Stimulated activated naive CD4-positive, alpha-beta T cell treated with Interleukin-2 at 50 U/mL for 16 hours (primary cell): ENCODE data around the gene RNF208.
A peak's percentile ranks its signal among the peaks of the same experiment; 100 is the strongest.

Experiments used
- DNase-seq: peaks from one replicate; lab custom pipeline; 2025; lab: John Stamatoyannopoulos, UW

Gene RNF208

DNA sequence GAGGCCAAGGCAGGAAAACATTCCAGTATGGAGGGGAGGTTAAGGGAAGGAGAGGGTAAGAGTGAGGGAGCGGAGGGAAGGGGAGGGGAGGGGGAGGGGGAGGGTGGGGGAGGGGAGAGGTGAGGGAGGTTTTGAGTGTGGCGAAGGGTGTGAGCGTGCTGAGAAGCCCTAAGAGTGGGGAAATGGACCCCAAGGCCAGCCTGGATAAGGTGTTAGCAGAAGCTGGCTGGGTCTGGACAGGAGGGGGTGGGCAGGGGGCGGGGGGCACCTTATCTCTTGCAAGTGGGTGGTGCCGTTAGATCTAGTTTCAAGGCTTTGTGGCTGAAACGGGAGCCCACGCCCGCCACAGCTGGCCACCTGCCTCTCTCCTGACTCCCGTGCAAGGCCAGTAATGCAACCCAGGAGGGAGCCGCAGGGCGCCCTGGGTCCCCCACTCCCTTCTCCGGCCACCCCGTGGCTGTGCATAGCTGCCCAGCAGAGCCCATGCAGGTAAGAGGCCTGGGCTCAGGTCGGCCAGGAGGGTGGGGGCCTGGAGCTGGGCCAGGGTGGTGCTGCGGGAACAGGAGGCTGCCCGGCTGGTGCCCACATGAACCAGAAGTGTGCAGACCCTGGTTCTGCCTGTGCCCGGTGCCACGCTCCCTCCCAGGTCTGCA lies 5.9 kb upstream of the RNF208 start:
- no peak for DNase-seq

DNA sequence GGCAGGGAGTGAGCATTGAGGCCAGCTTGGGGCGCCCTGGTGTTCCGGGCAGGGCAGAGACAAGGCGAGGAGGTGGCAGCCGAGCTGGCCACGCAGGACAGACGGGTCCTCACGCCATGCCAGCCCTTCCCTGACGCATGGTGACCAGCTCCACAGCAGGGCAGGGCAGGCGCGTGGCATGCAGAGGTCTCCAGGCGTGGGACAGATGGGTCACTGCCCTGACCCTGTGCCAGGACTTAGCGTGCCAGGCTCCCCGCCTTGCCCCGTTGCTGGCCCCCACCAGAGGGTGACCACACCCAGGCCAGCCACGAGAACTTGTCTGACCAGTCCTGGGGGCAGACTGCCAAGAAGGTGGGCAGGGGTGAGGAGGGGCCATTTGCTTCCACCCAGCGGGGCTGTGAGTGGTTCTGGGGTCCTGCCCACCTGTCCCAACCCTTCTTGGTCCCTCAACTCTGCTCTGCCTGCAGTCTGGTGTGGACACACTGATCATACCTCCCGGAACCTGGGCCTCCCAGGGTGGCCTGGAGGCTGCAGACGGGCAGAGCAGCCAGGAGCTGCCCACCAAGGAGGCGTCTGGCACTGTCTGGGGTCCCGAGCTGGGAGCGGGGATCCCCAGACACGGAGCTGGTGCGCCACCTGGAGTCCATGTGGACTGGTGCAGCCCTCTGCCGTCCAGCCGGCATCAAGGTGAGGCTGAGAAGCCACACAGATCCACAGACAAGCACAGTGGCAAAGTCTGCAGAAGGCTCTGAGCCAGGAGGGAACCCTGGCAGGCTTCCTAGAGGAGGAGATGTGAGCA lies 5.2 kb upstream of the RNF208 start, which contains the start of gene RNF224:
Gene RNF224, plus strand, starts transcription at position 449 of the 799 bp plus-strand sequence. CDS start 834 bp downstream, outside the sequence.
- peak; percentile 68 for DNase-seq

DNA sequence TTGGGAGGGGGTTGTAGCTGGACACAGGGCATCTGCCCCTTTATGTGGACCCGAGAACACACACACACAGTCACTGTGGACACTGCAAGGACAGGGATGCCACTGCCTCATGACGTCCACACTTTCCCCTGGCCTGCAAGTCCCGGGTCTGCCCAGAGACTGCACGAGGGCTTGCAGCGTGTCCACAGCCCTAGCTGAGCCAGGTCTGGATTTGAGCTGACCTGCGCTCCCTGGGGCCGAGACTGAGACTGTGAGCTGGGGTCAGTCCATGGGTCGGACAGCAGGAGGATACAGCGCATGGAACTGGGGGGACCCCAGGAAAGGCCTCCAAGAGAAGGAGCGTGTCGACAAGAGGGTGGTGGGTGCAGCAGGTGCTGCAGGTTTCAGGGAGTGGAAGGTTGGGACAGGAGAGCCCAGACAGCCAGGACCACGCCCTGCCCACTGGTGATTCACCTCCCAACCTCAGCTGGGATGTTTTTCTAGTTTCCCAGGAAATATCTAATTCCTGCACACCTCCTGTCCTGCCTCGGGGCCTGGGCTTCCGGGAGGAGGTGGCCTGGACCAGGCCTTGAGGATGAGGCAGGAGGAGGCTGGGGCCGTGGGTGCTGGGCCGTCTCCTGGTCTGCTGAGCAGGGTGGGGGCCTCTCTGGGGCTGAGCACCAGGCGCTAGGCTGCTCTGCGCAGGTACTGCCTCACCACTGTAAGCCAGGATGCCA lies 4.5 kb upstream of the RNF208 start:
- DNase-seq = no peak

DNA sequence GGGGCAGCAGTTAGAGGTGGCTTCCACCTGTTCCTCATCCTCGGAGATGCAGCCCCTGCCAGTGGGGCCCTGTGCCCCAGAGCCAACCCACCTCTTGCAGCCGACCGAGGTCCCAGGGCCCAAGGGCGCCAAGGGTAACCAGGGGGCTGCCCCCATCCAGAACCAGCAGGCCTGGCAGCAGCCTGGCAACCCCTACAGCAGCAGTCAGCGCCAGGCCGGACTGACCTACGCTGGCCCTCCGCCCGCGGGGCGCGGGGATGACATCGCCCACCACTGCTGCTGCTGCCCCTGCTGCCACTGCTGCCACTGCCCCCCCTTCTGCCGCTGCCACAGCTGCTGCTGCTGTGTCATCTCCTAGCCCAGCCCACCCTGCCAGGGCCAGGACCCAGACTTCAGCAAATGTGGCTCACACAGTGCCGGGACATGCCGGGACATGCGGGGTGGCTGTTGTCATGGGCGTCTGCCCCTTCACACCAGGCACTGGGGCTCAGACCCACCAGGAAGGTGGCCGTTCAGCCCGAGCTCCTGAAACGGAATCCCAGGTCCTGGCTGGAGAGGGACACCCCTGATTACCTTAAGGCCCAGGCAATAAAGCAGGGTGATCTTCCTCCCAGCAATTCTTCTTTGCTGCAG lies 3.8 kb upstream of the RNF208 start:
- no peak for DNase-seq

DNA sequence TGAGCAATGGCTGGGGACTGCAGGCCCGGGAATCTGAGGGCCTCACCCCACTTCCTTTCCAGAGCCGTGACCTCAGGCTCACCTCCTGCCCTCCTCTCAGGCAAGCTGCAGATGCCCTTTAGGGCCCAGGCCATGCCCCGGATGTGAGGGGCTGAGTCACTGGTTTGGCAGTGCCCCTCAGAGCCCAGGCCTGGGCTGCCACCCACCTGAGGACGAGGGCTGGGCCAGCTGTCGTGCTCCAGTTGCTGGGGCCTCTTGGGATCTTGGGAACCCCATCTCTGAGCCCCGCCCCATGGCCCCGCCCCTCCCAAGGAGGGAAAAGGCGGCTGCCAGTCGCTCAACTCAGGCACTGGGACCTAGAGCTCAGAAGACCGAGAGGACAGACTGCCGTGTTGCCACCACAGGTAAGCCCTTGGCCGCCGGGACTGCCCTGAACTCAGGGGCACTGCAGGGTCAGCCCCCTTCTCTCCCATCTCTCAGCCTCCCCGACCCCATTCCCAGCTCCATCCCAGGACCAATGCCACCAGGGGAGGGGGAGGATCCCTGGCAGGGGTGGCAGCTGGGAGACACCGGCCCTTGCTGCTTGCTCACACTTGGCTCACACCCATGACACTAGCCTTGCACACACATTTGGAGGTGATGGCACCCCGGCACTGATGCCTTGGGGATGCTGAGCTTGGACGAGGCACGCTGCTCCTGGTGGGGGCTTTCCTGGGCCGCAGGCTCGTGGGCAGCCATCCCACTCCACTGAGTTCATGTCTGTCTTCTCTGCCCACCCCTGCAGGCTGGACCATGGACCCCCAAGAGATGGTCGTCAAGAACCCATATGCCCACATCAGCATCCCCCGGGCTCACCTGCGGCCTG lies 3.0 kb upstream of the RNF208 start, which contains the start of gene CYSRT1:
Gene CYSRT1, plus strand, starts transcription at position 345 of the 865 bp plus-strand sequence. Its CDS starts 448 bp downstream, at position 793.
- no peak for DNase-seq

DNA sequence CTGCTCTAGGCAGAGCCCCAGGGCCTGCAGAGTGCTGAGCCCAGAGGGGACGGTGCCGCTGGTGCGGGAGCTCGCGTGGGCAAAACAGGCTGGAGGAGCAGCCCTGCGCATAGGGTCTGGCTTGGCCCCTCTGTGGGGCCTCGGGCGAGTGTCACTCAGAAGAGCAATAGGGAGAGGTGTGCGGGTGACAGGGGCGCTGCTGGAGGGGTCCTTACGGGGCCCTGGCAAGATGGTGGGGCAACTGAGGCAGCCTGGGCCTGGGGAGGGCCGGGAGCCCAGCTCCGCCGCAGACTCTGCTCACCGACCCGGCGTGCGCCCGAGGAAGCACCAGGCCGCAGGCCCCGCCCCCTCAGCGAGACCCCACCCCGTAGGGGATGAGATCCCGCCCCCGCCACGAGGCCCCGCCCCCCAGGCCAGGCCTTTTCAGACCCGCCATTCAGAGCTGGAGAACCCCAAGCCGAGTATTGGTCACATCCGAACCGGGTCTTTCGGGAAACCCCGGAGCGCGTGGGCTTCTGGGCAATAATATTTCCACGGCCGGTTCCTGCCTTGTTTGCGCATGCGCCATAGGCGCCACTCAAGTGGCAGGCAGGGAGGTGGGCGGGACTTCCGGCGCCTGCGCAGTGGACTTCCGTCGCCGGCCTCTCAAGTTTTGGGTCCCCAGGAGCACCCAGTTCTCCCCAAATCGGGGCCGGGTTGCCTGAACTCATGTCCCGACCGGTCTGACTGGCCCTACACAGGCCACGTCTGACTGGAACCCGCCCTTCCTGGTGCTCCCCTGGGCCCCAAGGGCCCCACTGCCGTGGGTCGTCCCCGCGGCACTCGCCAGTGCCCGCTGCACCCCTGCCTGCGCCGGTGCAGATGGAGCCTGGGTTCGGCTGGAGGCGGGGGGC lies 1.3 kb upstream of the RNF208 start:
- DNase-seq = peak; percentile 98

DNA sequence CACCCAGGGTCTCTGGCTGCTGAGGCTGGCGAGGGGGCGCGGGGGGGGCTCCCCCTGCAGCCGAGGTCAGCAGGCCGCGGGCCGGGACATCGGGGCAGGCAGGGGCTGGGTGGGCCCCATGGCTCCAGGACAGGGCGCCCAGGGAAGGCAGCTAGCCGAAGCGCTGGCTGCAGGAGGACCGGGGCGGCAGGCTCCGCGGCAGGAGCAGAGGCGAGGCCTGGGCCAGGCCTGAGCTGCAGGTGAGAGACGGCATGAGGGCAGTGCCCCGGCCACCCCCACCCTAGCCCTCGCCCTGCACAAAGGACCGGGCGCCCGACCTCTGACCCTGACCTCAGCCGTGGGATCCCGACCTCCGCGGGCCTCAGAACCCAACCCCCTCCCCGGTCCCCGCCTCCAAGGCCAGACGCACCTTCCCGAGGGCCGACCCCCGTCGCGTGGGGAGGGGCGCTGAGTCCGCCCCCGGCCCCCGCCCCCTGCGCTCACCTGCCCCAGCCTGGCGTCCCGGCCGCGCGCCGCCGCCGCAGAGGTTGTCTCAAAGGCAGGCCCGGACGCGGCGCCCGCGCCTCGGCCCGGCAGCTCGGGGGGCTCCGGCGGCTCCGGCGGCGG lies 431 bp downstream of the RNF208 start:
- DNase-seq = no peak

DNA sequence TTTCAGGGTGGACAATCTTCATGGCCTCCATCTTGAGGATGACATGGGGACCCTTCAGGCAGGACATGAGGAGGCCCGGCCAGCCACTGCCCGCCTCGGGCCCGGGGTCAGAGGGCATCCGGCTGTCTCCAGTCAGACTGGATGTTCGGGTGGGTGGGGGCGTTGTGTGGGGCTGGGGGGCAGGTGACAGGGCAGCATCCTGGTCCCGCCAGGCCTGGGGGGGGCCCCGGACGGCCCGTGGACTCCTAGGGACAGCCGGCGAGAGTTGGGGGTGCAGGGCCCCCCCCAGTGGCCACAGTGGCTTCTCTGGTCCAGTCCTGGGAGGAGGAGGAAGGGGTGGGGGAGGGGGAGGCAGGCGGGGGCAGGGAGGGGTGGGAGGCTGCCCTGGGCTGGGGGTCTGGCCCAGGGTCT lies 940 bp downstream of the RNF208 start:
- no peak for DNase-seq

DNA sequence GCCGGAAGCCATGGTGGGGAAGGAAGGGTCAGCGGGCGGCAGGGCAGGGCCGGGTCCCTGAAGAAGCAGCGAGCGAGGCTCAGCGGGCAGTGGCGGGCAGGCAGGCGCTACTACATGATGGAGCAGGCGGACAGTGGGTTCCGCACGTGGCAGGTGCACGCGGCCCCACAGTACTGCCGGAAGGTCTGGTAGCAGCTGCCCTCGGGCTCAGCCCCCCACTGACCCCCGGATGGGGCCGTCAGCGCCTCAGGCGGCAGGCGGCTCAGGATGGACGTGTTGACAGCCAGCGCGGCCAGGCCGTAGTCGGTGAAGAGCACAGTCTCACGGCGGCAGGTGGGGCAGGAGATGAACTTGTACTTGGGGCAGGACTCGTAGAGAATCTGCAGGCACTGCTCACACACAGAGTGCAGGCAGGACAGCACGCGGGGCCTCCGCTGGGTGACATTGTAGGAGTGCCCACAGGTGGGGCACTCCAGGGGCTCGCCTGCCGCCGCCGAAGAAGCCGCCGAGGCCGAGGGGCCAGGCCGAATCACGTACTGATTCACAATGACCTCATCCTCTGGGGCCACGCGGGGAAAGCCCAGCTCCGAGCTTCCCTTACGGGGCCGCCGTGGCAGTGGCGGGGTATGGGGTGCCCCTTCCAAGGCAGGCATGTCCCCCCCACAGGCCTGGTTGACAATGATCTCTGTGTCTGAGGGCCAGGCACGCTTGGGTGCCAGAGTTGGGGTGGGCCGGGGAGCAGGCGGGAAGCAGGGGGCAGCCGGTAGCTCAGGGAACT lies 1.5 kb downstream of the RNF208 start:
- no peak for DNase-seq

DNA sequence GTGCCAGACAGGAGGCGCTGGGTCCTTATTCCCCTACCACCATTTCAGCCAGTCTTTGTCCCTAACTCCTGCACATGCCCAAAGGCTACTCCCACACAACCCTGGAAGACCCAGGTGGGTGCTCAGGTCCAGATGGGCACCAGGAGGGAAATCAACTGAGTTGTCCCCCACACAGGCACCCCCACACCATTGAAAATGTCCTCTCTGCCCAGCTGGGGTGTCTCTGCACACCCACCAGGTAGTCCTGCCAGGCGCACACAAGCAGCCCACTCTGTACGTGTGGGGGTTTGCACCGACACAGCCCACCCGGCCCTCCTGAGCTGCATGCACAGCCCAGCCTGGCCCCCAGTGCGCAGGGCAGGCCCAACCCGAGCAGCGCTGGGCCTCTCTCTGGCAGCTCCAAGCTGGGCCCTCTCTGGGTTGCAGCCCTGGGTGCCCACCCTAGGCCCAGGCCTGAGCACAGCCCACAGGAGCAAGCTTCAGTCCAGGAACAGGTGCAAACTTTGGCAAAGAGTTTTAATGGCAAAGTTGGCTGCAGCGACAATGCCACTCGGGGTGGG lies 2.2 kb downstream of the RNF208 start:
- DNase-seq = no peak

DNA sequence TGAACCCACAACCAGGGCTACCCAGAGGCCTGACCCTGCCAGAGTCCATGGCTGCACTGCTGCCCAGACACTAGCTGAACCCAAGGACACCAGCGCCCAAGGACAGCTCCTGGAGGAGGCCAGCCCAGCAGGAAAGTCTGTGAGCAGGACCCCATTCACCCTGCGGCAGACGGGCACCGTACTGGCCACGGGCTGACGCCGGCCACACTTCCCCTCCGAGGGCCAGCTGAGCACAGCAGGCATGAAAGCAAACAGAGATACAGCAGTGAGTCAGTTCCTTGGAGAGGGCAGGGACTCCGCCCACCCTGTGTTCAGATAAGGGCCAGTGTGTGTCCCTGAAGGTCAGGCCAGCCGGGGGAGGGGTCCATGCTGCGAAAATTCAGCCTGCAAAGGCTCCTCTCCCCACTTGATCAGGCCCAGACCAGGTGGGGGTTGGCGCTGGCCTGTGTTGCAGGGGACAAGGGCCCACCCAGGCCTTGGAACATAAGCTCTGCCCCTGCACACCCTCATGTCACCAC lies 3.2 kb downstream of the RNF208 start:
- DNase-seq = no peak

DNA sequence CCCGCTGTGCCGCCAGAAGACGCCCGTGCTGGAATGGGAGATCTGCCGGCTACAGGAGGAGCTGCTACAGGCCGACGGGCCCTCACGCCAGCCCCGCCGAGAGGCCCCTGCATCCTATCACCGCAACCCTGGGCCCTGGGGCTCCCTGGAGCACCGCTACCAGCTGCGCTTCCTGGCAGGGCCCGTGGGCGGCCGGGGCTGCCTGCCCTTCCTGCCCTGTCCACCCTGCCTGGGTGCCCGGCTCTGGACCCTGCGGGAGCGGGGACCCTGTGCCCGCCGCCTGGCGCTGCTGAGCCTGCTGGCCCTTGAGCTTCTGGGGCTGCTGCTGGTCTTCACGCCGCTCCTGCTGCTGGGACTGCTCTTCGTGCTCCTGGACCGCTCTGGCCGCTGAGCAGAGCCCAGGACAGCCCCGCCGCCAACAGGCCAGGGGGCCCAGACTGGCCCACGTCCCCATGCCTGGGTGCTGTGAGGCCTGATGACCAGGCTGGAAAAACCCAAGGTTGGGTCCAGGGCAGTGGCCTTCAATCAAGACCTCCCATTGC lies 3.8 kb downstream of the RNF208 start:
- DNase-seq = no peak

DNA sequence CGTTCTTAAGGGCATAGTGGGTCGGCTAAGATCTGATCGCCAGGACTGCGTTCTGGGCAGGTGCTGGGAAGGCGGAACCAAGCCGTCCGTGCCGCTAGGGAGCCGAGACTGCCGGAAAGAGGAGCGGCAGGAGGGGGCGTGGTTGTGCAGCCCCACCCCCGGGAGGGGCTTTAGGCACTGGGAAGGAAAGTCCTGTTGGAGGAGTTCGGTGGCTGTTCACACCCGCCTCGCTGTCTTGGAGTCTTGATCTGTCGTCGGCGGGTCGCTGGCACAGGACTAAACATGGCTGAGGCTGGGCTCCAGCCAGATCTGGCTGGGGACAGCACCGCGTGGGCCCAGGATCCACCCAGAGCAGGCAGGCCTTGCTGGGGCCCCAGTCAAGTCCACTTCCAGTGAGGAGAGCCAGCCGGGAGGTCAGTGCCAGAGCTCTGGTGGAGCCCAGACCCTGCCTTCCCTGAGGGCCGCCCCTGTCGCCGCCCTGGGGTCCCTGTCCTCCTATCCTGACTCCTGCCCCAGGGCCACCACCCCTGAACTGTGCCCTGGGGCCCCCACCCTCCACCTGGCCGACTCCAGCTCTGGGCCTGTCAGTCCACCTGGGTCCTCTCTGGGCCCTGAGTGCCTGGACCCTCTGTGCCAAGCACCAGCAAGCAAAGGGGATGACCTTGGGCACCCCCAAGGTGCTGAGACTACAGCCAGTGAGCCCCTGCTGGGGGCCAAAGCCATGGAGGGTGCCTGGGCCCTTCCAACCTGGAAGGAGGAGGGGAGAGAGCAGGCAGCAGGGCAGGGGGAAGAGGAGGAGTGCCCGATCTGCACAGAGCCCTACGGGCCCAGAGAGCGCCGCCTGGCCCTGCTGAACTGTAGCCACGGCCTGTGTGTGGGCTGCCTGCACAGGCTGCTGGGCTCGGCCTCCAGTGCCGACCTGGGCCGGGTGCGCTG lies 4.5 kb downstream of the RNF208 start:
- no peak for DNase-seq

DNA sequence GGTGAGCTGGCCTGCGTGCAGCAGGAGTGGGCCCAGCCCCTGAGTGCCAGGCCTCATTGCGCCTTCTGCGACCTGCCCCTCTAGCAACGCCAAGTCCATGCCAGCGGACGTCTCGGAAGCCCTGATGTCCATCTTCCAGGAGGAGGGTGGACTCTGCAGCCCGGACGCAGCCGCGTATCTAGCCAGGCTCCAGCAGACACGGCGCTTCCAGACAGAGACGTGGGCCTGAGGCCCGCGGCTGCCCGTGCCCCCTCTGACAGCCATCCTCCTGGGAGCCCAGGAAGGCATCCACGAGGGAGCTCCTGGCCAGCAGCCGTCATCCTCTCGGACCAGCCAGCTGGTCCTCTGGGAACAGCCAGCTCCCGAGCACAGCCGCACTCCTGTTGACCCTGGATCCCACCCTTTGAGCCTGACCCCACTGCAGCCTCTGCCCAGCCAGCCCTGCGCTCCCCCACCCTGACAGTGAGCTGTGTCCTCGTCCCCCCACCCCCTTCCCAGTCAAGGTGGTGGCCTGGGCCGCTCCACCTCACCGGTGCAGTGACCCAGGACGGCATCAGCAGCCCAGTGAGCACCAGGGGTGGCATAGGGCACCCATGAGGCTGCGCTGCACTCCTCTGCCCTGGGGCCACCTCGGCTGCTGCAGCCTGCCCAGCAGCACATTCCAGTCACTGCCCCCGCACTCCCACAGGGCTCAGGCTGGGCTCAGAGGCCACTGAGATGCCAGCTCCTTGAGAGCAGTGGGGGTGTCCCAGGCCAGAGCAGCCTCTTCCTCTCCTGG lies 5.7 kb downstream of the RNF208 start:
- DNase-seq = no peak

DNA sequence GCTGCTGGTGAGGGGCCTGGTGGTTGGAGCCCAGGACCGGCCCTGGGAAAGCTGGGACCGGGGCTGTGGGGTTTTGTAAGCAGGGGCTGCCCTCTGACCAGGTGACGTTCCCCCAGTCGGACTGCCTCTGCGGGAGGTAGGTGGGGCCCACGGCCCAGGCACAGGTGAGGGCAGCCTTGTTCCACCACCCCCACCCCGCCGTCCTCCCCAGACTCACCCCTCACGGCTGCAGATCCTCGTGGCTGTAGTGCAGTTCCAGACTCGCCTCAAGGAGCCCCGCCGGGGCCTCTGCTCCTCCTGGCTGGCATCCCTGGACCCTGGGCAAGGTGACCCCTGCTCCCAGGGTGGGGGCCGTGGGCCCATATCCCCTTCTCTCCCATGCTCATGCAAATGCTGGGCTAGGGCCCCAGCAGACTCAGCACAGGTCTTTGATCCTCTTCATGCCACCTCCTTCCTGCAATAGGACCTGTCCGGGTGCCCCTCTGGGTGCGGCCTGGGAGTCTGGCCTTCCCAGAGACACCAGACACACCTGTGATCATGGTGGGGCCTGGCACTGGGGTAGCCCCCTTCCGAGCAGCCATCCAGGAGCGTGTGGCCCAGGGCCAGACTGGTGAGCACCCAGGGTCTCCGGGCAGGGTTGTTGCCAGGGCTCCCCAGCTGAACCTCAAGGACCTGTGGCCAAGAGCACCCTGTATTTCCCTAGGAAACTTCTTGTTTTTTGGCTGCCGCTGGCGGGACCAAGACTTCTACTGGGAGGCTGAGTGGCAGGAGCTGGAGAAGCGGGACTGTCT lies 6.6 kb downstream of the RNF208 start:
- DNase-seq = no peak
